GM10266 (cell line): ENCODE results near the gene HCCS.
A peak's percentile ranks its signal among the peaks of the same experiment; 100 is the strongest.

Source experiments
- DNase-seq: peaks from one replicate; pipeline ENCODE4 v3.0.0; 2012; ENCODE audit errors: extremely low spot score
- TF ChIP-seq, protein P1 (sequence below): IDR thresholded peaks from 2 replicates; pipeline ENCODE4 v1.5.1; 2012; ENCODE audit warnings: mild to moderate bottlenecking, low read depth; ENCODE audit not compliant: control insufficient read depth, insufficient read depth; ENCODE audit errors: missing control alignments

HCCS gene

DNA sequence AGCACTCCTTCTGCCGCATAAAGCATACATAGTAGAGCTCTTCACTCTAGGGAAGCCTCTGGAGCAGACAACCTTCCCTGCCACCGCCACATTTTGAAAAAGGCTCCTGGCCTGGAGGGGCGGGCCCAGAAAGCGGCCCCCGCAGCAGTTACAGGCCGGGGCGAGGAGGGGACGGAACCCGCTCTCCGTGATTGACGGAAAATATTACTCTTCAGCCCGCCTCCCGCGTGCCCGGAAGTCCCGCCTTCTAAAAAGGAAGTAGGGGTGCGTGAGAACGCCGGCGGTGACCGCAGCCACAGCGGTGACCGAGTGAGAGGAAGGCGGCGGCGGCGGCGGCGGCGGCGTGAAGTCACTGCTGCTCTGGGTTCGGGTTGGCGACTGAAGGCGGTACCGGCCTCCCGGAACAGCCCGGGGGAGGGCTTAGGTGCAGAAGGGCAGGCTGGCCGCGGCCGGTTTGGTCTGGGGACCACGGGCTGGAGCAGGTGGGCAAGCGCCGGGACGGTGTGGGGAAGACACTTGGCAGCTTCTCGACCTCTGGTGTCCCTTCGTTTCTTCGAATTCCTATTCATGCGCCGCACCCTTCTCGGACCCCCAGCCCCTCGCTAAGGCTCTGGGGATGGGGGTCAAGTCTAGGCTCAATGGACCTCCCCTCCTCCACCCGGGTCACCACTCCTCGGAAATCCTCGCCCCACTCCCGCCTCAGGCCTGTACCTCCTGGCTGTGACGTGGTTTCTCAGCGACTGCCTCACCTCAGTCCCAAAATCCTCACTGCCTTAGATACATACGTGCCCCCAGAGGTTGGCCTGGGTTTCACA is at the start of gene HCCS:
HCCS (plus strand) TSS at position 296 of the 815 bp plus-strand sequence. CDS start 729 bp downstream, outside the sequence.
- DNase-seq: peak; percentile 79
- TF ChIP-seq, protein P1, sequence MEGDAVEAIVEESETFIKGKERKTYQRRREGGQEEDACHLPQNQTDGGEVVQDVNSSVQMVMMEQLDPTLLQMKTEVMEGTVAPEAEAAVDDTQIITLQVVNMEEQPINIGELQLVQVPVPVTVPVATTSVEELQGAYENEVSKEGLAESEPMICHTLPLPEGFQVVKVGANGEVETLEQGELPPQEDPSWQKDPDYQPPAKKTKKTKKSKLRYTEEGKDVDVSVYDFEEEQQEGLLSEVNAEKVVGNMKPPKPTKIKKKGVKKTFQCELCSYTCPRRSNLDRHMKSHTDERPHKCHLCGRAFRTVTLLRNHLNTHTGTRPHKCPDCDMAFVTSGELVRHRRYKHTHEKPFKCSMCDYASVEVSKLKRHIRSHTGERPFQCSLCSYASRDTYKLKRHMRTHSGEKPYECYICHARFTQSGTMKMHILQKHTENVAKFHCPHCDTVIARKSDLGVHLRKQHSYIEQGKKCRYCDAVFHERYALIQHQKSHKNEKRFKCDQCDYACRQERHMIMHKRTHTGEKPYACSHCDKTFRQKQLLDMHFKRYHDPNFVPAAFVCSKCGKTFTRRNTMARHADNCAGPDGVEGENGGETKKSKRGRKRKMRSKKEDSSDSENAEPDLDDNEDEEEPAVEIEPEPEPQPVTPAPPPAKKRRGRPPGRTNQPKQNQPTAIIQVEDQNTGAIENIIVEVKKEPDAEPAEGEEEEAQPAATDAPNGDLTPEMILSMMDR: no peak

DNA sequence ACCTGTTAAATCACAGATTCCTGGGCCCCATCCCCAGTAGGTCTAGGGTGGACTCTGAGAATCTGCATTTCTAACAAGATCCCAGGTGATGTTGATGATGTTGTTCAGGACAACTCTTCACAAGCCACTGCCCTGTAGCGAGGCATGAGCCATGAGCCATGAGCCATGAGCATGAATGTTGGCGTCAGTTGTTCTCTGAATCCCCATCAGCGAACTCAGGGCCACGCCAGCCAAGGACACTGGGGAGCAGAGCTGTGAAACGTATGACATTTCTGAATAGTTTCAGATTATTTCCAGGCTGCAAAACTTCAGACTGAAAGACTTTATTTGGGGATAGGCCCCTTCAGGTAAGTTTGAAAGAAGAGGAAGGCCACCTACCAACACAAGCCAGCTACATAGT is 46.9 kb upstream of the HCCS start:
- TF ChIP-seq, protein P1: no peak
- no peak for DNase-seq

- DNase-seq: no peak
- TF ChIP-seq, protein P1: no peak
Measured at GRCh38 chrX:11064851-11065600, 46.1 kb upstream of the HCCS start.

- DNase-seq: no peak
- TF ChIP-seq, protein P1: no peak
Measured at GRCh38 chrX:11066812-11067211, 44.3 kb upstream of the HCCS start.

DNA sequence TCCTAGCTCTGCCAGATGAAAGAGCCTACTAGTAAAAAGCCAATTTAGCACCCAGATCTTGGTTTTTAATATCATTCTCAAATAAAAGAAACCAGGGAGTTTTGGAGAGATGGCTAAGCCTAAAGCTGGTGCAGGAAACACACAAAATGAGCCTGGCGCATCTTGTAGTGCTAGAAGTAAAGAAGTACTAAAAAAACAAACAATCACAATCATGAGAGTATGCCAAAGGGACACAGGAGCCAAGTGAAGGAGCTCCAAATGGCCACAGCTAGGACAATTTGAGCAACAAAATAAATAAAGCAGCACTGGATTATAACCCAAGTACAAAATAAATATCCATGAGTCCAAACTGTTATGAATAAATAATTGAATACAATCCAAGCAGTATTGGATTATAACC is 37.8 kb upstream of the HCCS start:
- TF ChIP-seq, protein P1: no peak
- no peak for DNase-seq

- TF ChIP-seq, protein P1: no peak
- no peak for DNase-seq
Measured at GRCh38 chrX:11080741-11081305, 30.3 kb upstream of the HCCS start.
